Right lobe of liver (tissue), 6 donors: ENCODE data around the gene VPS18. TPM values are rescaled to one million over a fixed set of nuclear protein-coding genes. Genes with fewer than 3 reads are reported as not detected.

Source experiments
- ATAC-seq, 4 donors: fragments of 200-7000 bp; cut with Tn5 transposase; one replicate each; pipeline ENCODE4 v1.9.1; 2020; ENCODE audit warnings: mild to moderate bottlenecking in 4 of 4, moderate library complexity in 4 of 4
- DNase-seq, 3 donors: peaks; one replicate each; pipeline ENCODE4 v3.0.0-alpha.2; 2020
- H3K27ac ChIP-seq, 3 donors: fragments of 200-600 bp; one replicate each; pipeline ENCODE4 v1.8.0; 2022
- H3K27me3 ChIP-seq, 2 donors: fragments of 200-600 bp; one replicate each; pipeline ENCODE4 v1.8.0; 2022
- H3K36me3 ChIP-seq, 4 donors: fragments of 200-600 bp; sonication (generic) in 1 of 4; one replicate each; pipeline versions ENCODE4 v1.5.1 to v1.8.0; 2017 to 2022; ENCODE audit warnings: control low read depth in 1 of 4
- H3K4me1 ChIP-seq, 4 donors: fragments of 200-600 bp; sonication (generic) in 1 of 4; one replicate each; pipeline versions ENCODE4 v1.5.1 to v1.8.0; 2017 to 2022; ENCODE audit warnings: control low read depth in 1 of 4
- H3K4me3 ChIP-seq, 3 donors: fragments of 200-600 bp; one replicate each; pipeline ENCODE4 v1.8.0; 2022
- H3K9me3 ChIP-seq, 4 donors: fragments of 200-600 bp; sonication (generic) in 1 of 4; one replicate each; pipeline versions ENCODE4 v1.5.1 to v1.8.0; 2017 to 2022; ENCODE audit warnings: control low read depth in 1 of 4
- CTCF ChIP-seq, 4 donors: fragments of 200-600 bp in 3 of 4; fragments of 450-650 bp in 1 of 4; IDR thresholded peaks; one replicate each; pipeline versions ENCODE4 v1.5.1 to v1.8.0; 2016 to 2022; ENCODE audit warnings: antibody characterized with exemption in 4 of 4, mild to moderate bottlenecking in 2 of 4
- POLR2A ChIP-seq: fragments of 450-650 bp; IDR thresholded peaks from one replicate; pipeline ENCODE4 v1.6.1; 2017; ENCODE audit warnings: antibody characterized with exemption, mild to moderate bottlenecking
- WGBS: methylation state at CpG from one replicate; pipeline ENCODE4 v1.1.6; 2018; ENCODE audit warnings: low coverage, low lambda C conversion rate; ENCODE audit not compliant: insufficient coverage; ENCODE audit errors: missing lambda C conversion rate; 5-methylcytosine and 5-hydroxymethylcytosine counted together
- intact Hi-C, 2 donors: fragments of 100-400 bp; cut with DNase I; formaldehyde crosslinking; loops; one replicate each; pipeline versions ENCODE4 v1.11.2 to v1.14.1; 2022
- long read RNA-seq: library from polyadenylated mRNA; unstranded; transcript quantifications from one replicate; pipeline ENCODE4 v2.0.0, GENCODE V29; 2019
- total RNA-seq, 6 experiments: library from RNA; depleted of rRNA in 2 of 6; stranded (reverse); fragments of >200 nt in 2 of 6; fragmentation: NEBNext Ultra II Directional in 3 of 6; extraction: Animal tissue kit (Norgen Biotek cat#: 25700) in 3 of 6; gene quantifications; one replicate each; pipeline versions ENCODE4 v1.1.0 to v1.2.4, GENCODE V29; 2016 to 2023
- donor health status: DM: no; HTN: yes; CAD: no.
- donor health status: DM: no; HTN: no; CAD: no.
- donor health status: DM: no; HTN: no; CAD: no.
- donor health status: DM: no; HTN: yes; CAD: no.
- donor health status: DM: no; HTN: yes; CAD: no.

VPS18 gene
- total RNA-seq: 10 to 100 TPM in 5 of 6 experiments, 1 to 10 TPM in 1; 8.4 to 24.7 (median 12.9) TPM
- long read RNA-seq, partial matches to known transcripts: 3 of 5 reads
- long read RNA-seq, other reads (novel, unspliced or antisense): 1 of 5 reads

DNA sequence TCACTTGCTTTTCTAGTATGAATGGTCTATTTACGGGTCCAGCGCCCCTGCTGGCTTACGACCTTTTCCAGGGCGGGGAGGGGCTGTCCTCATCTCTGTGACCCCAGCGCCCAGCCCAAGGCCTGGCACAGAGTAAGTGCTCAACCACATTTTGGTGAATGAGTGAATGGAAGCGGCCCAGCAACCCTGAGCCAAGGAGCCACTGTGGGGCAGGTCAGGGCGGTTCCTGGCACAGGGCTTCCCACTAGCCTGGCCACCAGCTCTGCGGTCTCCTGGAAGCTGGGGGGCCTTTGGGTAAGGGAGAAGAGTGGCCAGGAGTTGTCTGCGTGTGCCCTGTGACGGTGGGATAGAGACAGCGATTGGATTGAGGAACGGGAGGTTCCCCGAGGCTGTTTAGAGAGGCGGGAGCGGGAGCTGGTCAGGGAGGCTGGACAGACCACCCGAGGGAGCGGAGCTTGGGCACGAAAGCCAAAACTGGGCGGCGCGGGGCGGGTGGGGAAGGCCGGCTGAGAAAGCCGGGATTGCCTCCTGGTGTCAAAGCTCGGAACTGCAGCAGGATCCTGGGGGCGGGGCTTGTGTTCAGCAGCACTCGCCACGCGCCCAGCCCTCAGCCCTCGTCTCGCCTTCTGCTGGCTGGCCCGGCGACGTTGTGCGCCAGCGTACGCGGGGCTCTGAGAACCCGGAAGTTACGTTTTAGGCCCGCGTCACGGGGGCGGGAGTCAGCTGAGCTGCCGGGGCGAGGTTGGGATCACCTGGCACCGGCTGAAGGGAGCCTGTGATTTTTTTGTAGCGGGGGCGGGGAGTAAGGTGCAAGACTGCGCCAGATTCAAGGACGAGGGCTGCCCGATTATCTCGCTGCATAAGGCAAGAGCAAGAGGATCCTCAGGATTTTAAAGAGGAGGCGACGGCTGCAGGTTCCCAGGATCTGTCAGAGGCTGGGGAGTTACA is at the start of gene VPS18:
VPS18 (plus strand) TSS at position 718 of the 948 bp plus-strand sequence. CDS start 319 bp downstream, outside the sequence.
- Histone ChIP-seq H3K36me3 (peaks cover 0 to 19% (median 2%) of the 10 kb centered on the region in 4 donors), H3K4me1 (peaks cover 0 to 18% (median 6%) of the 10 kb centered on the region in 4 donors), H3K4me3 (peak within 1 kb of the TSS; percentile 72 to 95 (median 83)), H3K9me3 (no peaks in the 10 kb centered on the region), H3K27me3 (no peaks in the 10 kb centered on the region), H3K27ac (peak within 1 kb of the TSS; percentile 85 to 90 (median 88))
- ATAC-seq (peak; percentile 92 to 97 (median 96)), DNase-seq (peak; percentile 99)
- peak; percentile 82 for TF ChIP-seq POLR2A
- TF ChIP-seq CTCF (IDR thresholded peaks at IDR 0.05): peak; percentile 97 to 99 (median 98)
- WGBS: 2% methylated on average over 30 of the region's 55 CpGs
- intact Hi-C loops: loop anchor here in 1 of 2 donors (5.0 kb wide), 1 partner anchor 37 kb away; no protein-coding TSS in a partner anchor

GRCh38 chr15:40844696-40845030 is 49.6 kb upstream of the VPS18 start:
- peaks cover 0 to 11% of the 10 kb centered on the region in 2 donors for H3K27me3 ChIP-seq
- WGBS: 23% methylated on average over 4 of the region's 28 CpGs
- intact Hi-C loops: no loop called here
- H3K4me3 ChIP-seq: peak overlapping the region; percentile 41 to 47 (median 44)
- H3K9me3 ChIP-seq: no peaks in the 10 kb centered on the region
- H3K27ac ChIP-seq: no peak overlapping the region
- TF ChIP-seq POLR2A (no peak), CTCF (IDR thresholded peaks at IDR 0.05) (no peak)
- ATAC-seq (peak in 2 of 4 donors; percentile 21 to 22), DNase-seq (peak in 1 of 3 donors; percentile 40)
- no peaks in the 10 kb centered on the region for H3K36me3 ChIP-seq
- peaks cover 0 to 12% (median 0%) of the 10 kb centered on the region in 4 donors for H3K4me1 ChIP-seq

DNA sequence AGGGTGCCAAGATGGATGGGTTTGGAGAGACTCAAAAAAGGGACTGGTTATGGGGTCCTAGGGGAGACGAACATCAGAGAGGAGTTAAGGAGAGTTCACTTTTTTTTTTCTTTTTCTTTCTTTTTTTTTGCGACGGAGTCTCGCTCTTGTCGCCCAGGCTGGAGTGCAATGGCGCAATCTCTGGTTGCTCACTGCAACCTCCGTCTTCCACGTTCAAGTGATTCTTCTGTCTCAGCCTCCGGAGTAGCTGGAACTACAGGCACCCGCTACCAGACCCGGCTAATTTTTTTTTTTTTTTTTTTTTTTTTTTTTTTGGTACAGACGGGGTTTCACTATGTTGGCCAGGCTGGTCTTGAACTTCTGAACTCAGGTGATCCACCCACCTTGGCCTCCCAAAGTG is 49.2 kb upstream of the VPS18 start:
- peaks cover 0 to 12% (median 0%) of the 10 kb centered on the region in 4 donors for H3K4me1 ChIP-seq

More for the DNA sequence above, 49.2 kb upstream of the VPS18 start:
- Histone ChIP-seq H3K27ac (no peak overlapping the region), H3K27me3 (peaks cover 0 to 11% of the 10 kb centered on the region in 2 donors), H3K4me3 (peak overlapping the region; percentile 41 to 47 (median 44)), H3K9me3 (no peaks in the 10 kb centered on the region), H3K36me3 (no peaks in the 10 kb centered on the region)
- WGBS: 35% methylated on average over 11 of the region's 12 CpGs
- intact Hi-C loops: no loop called here
- no peak for TF ChIP-seq CTCF (IDR thresholded peaks at IDR 0.05)
- DNase-seq (no peak), ATAC-seq (no peak)
